Stimulated activated CD4-positive, alpha-beta T cell treated with anti-CD3 and anti-CD28 coated beads, Interleukin-2, amount 100 ng/mL, for 4 hours (primary cell): Measurements from ENCODE around the gene RANBP10.
"Not testable (repeated sequence)": the region's sequence is repeated elsewhere in the genome, so short reads cannot be mapped to it uniquely, and the experiment has no call there.

Source experiments
- DNase-seq: peaks from one replicate; pipeline ENCODE4 v3.0.0-alpha.2; 2020; ENCODE audit warnings: low read depth

RANBP10 gene

GRCh38 chr16:67806428-67807147 lies at the start of gene RANBP10, which contains the start of gene TSNAXIP1:
Gene RANBP10 (minus strand): TSS chr16:67806560. CDS start chr16:67806536, 24 bp downstream.
Gene TSNAXIP1 (plus strand): TSS chr16:67806889. CDS start chr16:67807150, 261 bp downstream.
- peak; percentile 94 for DNase-seq

- no peak for DNase-seq
These were observed 49.4 kb upstream of the RANBP10 start for GRCh38 chr16:67855789-67856188.

GRCh38 chr16:67853670-67854069 lies 47.3 kb upstream of the RANBP10 start:
- DNase-seq: no peak

- DNase-seq: no peak
These were observed 41.8 kb upstream of the RANBP10 start for GRCh38 chr16:67848118-67848517.

GRCh38 chr16:67847064-67847861 lies 40.9 kb upstream of the RANBP10 start, which contains the start of gene CENPT:
Gene CENPT (minus strand): TSS chr16:67847693. CDS start chr16:67833859, 13,834 bp downstream.
- no peak for DNase-seq

- DNase-seq: peak; percentile 93
These were observed 40.1 kb upstream of the RANBP10 start, which contains the start of gene NUTF2 for GRCh38 chr16:67846320-67847063. Gene NUTF2 (plus strand): TSS chr16:67846933. CDS start chr16:67865131, 18,198 bp downstream.

GRCh38 chr16:67846063-67846319 lies 39.6 kb upstream of the RANBP10 start:
- no peak for DNase-seq

GRCh38 chr16:67845291-67846062 lies 39.1 kb upstream of the RANBP10 start:
- DNase-seq: no peak

- DNase-seq: no peak
These were observed 38.1 kb upstream of the RANBP10 start for GRCh38 chr16:67844497-67844896.

- DNase-seq: no peak
These were observed 37.0 kb upstream of the RANBP10 start for GRCh38 chr16:67843343-67843765.

GRCh38 chr16:67842509-67843342 lies 36.4 kb upstream of the RANBP10 start:
- DNase-seq: no peak

GRCh38 chr16:67841816-67842508 lies 35.6 kb upstream of the RANBP10 start, which contains the start of gene THAP11:
Gene THAP11 (plus strand): TSS chr16:67842320. CDS start chr16:67842555, 235 bp downstream.
- peak; percentile 90 for DNase-seq

- DNase-seq: no peak
These were observed 34.9 kb upstream of the RANBP10 start for GRCh38 chr16:67841198-67841815.

- no peak for DNase-seq
These were observed 31.5 kb upstream of the RANBP10 start for GRCh38 chr16:67837811-67838210.

- not testable (repeated sequence) for DNase-seq
These were observed 30.8 kb upstream of the RANBP10 start for GRCh38 chr16:67837190-67837589.

- no peak for DNase-seq
These were observed 27.9 kb upstream of the RANBP10 start for GRCh38 chr16:67834242-67834614.

GRCh38 chr16:67833415-67834241 lies 27.3 kb upstream of the RANBP10 start:
- DNase-seq: peak; percentile 83

GRCh38 chr16:67833030-67833414 lies 26.7 kb upstream of the RANBP10 start:
- no peak for DNase-seq

- DNase-seq: no peak
These were observed 22.3 kb upstream of the RANBP10 start for GRCh38 chr16:67828651-67829050.
